GM03348 (cell line): ENCODE measurements around the gene RBM23.
"Not testable (repeated sequence)": the region's sequence is repeated elsewhere in the genome, so short reads cannot be mapped to it uniquely, and the experiment has no call there.

Experiments used
- DNase-seq: peaks from one replicate; pipeline ENCODE4 v3.0.0; 2012; ENCODE audit warnings: low spot score

Gene RBM23

GRCh38 chr14:22915886-22916521 is 2.9 kb downstream of the RBM23 start:
- DNase-seq, result peak; percentile 40

GRCh38 chr14:22914836-22915235 is 4.1 kb downstream of the RBM23 start:
- not testable (repeated sequence) for DNase-seq

GRCh38 chr14:22910916-22911315 is 8.0 kb downstream of the RBM23 start:
- no peak for DNase-seq

GRCh38 chr14:22908601-22909000 is 10.3 kb downstream of the RBM23 start:
- DNase-seq, result peak; percentile 24

GRCh38 chr14:22907429-22907828 is 11.5 kb downstream of the RBM23 start:
- DNase-seq, result no peak

GRCh38 chr14:22906073-22906472 is 12.9 kb downstream of the RBM23 start:
- no peak for DNase-seq

GRCh38 chr14:22905627-22906026 is 13.3 kb downstream of the RBM23 start:
- DNase-seq, result no peak

- no peak for DNase-seq
These were observed 15.2 kb downstream of the RBM23 start for GRCh38 chr14:22903742-22904087.

GRCh38 chr14:22901799-22902198 is 17.1 kb downstream of the RBM23 start:
- no peak for DNase-seq

GRCh38 chr14:22900081-22900799 is 18.7 kb downstream of the RBM23 start:
- peak; percentile 82 for DNase-seq

- peak; percentile 80 for DNase-seq
These were observed 20.5 kb downstream of the RBM23 start for GRCh38 chr14:22898302-22899090.

GRCh38 chr14:22897357-22897756 is 21.6 kb downstream of the RBM23 start:
- no peak for DNase-seq

- no peak for DNase-seq
These were observed 22.2 kb downstream of the RBM23 start for GRCh38 chr14:22896760-22897159.

- no peak for DNase-seq
These were observed 22.6 kb downstream of the RBM23 start for GRCh38 chr14:22896356-22896755.

- DNase-seq, result no peak
These were observed 23.5 kb downstream of the RBM23 start for GRCh38 chr14:22895402-22895801.

GRCh38 chr14:22893706-22894105 is 25.2 kb downstream of the RBM23 start:
- no peak for DNase-seq

GRCh38 chr14:22892488-22892887 is 26.5 kb downstream of the RBM23 start:
- DNase-seq, result no peak

GRCh38 chr14:22890416-22890815 is 28.5 kb downstream of the RBM23 start:
- no peak for DNase-seq

GRCh38 chr14:22888662-22889061 is 30.3 kb downstream of the RBM23 start:
- DNase-seq, result no peak

- no peak for DNase-seq
These were observed 31.0 kb downstream of the RBM23 start for GRCh38 chr14:22887990-22888378.

- peak; percentile 50 for DNase-seq
These were observed 31.5 kb downstream of the RBM23 start for GRCh38 chr14:22887260-22887989.

GRCh38 chr14:22886500-22887259 is 32.3 kb downstream of the RBM23 start:
- peak; percentile 88 for DNase-seq
